Heart left ventricle (tissue), 16 donors: ENCODE data around the gene XAGE2. TPM values are rescaled to one million over a fixed set of nuclear protein-coding genes. Genes with fewer than 3 reads are reported as not detected.

Experiments used
- ATAC-seq, 4 donors: fragments of 200-7000 bp; cut with Tn5 transposase; one replicate each; pipeline ENCODE4 v1.9.1; 2020 to 2022; ENCODE audit warnings: moderate library complexity in 4 of 4, mild to moderate bottlenecking in 3 of 4, moderate number of reproducible peaks in 1 of 4
- DNase-seq, 5 donors: peaks; one replicate each; pipeline ENCODE4 v3.0.0-alpha.2; 2020
- H3K27ac ChIP-seq, 12 donors: fragments of 200-600 bp; sonication (generic) in 4 of 12; one replicate each; pipeline versions ENCODE4 v1.5.0 to v1.8.0; 2016 to 2022; ENCODE audit warnings: mild to moderate bottlenecking in 2 of 12
- H3K27me3 ChIP-seq, 9 donors: fragments of 200-600 bp; sonication (generic) in 2 of 9; one replicate each; pipeline versions ENCODE4 v1.5.1 to v1.8.0; 2016 to 2022; ENCODE audit warnings: mild to moderate bottlenecking in 3 of 9
- H3K36me3 ChIP-seq, 9 donors: fragments of 200-600 bp; sonication (generic) in 2 of 9; one replicate each; pipeline versions ENCODE4 v1.5.0 to v1.8.0; 2018 to 2022; ENCODE audit warnings: mild to moderate bottlenecking in 2 of 9
- H3K4me1 ChIP-seq, 12 donors: fragments of 200-600 bp; sonication (generic) in 4 of 12; one replicate each; pipeline versions ENCODE4 v1.5.0 to v1.8.0; 2016 to 2022; ENCODE audit warnings: mild to moderate bottlenecking in 3 of 12
- H3K4me3 ChIP-seq, 12 donors: fragments of 200-600 bp; sonication (generic) in 4 of 12; one replicate each; pipeline versions ENCODE4 v1.5.0 to v1.8.0; 2017 to 2022; ENCODE audit warnings: mild to moderate bottlenecking in 9 of 12, moderate library complexity in 4 of 12
- H3K9me3 ChIP-seq, 12 donors: fragments of 200-600 bp; sonication (generic) in 4 of 12; one replicate each; pipeline versions ENCODE4 v1.5.0 to v1.8.0; 2016 to 2022; ENCODE audit warnings: mild to moderate bottlenecking in 1 of 12
- POLR2A ChIP-seq, 2 donors: fragments of 450-650 bp; IDR thresholded peaks; one replicate each; pipeline ENCODE4 v1.6.1; 2017; ENCODE audit warnings: antibody characterized with exemption in 2 of 2, mild to moderate bottlenecking in 2 of 2, moderate library complexity in 2 of 2
- WGBS, 4 donors: extraction: QIAGEN DNeasy Blood & Tissue Kit in 2 of 4; methylation state at CpG; one replicate each; pipeline versions ENCODE4 v1.1.5 to v1.1.7; 2013 to 2018; 5-methylcytosine and 5-hydroxymethylcytosine counted together
- intact Hi-C, 10 donors: fragments of 100-400 bp; cut with DNase I; formaldehyde crosslinking; loops; one replicate each; pipeline versions ENCODE4 v1.11.1 to v1.14.2; 2022
- microRNA-seq, 4 donors: library from miRNA; unstranded; fragments of <30 nt; microRNA quantifications; one replicate each; pipeline versions ENCODE4 to v1.2.0, GENCODE V29; 2017 to 2020
- polyA plus RNA-seq, 2 donors: library from polyadenylated mRNA; stranded (reverse); fragments of 200-250 nt; gene quantifications; one replicate each; pipeline ENCODE4 v1.2.3, GENCODE V29; 2013
- total RNA-seq, 9 donors: library from RNA; depleted of rRNA in 2 of 9; stranded (reverse); fragments of >200 nt in 2 of 9; fragmentation: NEBNext Ultra II Directional in 3 of 9; extraction: Animal tissue kit (Norgen Biotek cat#: 25700) in 3 of 9; gene quantifications; one replicate each; pipeline versions ENCODE4 v1.1.0 to v1.2.4, GENCODE V29; 2016 to 2023
- TF ChIP-seq, protein P1 (sequence below), 12 donors: fragments of 200-600 bp; sonication (generic) in 4 of 12; IDR thresholded peaks; one replicate each; pipeline versions ENCODE4 v1.5.0 to v1.8.0; 2018 to 2022; ENCODE audit warnings: antibody characterized with exemption in 12 of 12, mild to moderate bottlenecking in 5 of 12
- donor health status: ischemic (EF 13 %, LVEDD 7.1; RV severe dilation, severe dysfunction).
- donor health status: healthy with polysubstance abuse.
- donor health status: DM: no; HTN: yes; CAD: no.
- donor health status: DM: no; HTN: no; CAD: no.
- donor health status: ischemic (EF 25% LVEDD 6.9; RV normal size, moderate dysfunction).
- donor health status: ischemic (EF 25% LVEDD 5.7; RV mildly dilated, moderate dysfunction).
- donor health status: healthy.
- donor health status: DM: yes; HTN: yes; CAD: no.
- donor health status: ischemic (EF 35%, LVEDD 5.7; RV mildly dilated, moderate dysfunction).
- donor health status: nonischemic (EF 11% LVEDD 7.7; RV severe dilation, severe dysfunction).
- donor health status: DM: yes; HTN: yes; CAD: no.
- donor health status: PGD.
- donor health status: ischemic (EF 29% LVEDD 5.4; RV normal size, mild dysfunction).
- donor health status: nonischemic (EF 23%, LVEDD 6.1; RV moderate dilation, normal function).

Gene XAGE2
- total and polyA plus RNA-seq, 11 donors = not detected

GRCh38 chrX:52416816-52417215, 48.0 kb downstream of the XAGE2 start:
- TF ChIP-seq POLR2A (IDR thresholded peaks at IDR 0.05) = no peak
- no peak for ATAC-seq
- intact Hi-C loops = no loop called here
- 51 to 77% (median 70%) methylated on average over 3 of the region's 3 CpGs for WGBS, 4 donors
- Histone ChIP-seq H3K4me3 (no peak overlapping the region), H3K27ac (no peak overlapping the region), H3K27me3 (peaks cover 0 to 53% (median 0%) of the 10 kb centered on the region in 9 donors), H3K9me3 (no peaks in the 10 kb centered on the region), H3K36me3 (no peaks in the 10 kb centered on the region), H3K4me1 (no peaks in the 10 kb centered on the region)
- no peak for DNase-seq

DNA sequence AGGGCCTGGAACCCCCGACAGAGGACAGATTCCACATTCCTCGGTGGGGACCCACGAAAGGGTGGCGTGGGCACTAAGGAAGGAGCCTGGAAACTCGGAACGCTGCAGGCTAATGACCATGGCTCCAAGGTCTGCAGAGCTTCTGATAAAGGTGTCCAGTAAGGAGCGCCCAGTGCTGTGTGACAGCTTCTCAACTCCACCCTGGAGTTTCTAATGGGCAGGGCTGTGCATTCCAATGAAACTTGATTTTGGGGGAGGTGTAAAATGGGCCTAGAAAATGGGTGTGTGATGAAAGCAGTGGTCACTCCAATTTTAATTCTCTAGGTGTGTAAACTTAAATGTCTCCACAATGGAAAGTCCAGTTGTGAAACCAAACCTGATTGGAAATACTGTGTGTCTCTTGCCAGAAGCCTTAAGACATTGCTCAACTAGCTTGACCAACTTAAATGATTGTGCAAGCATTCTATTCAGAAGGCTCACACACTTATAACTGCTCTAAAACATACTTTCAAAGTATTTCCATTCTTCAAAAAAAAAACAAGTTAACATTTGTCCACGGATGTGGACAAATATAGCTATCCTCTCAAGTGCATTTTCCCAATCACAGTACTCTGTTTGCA, 52.1 kb downstream of the XAGE2 start:
- H3K27ac ChIP-seq = no peak overlapping the region
- WGBS, 4 donors = 78 to 87% (median 84%) methylated on average over 8 of the region's 8 CpGs
- intact Hi-C loops = no loop called here
- TF ChIP-seq, protein P1, sequence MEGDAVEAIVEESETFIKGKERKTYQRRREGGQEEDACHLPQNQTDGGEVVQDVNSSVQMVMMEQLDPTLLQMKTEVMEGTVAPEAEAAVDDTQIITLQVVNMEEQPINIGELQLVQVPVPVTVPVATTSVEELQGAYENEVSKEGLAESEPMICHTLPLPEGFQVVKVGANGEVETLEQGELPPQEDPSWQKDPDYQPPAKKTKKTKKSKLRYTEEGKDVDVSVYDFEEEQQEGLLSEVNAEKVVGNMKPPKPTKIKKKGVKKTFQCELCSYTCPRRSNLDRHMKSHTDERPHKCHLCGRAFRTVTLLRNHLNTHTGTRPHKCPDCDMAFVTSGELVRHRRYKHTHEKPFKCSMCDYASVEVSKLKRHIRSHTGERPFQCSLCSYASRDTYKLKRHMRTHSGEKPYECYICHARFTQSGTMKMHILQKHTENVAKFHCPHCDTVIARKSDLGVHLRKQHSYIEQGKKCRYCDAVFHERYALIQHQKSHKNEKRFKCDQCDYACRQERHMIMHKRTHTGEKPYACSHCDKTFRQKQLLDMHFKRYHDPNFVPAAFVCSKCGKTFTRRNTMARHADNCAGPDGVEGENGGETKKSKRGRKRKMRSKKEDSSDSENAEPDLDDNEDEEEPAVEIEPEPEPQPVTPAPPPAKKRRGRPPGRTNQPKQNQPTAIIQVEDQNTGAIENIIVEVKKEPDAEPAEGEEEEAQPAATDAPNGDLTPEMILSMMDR (IDR thresholded peaks at IDR 0.05) = no peak
- no peak for TF ChIP-seq POLR2A (IDR thresholded peaks at IDR 0.05)
- no peaks in the 10 kb centered on the region for H3K4me1 ChIP-seq
- no peaks in the 10 kb centered on the region for H3K36me3 ChIP-seq
- DNase-seq (no peak), ATAC-seq (no peak)
- no peak overlapping the region for H3K4me3 ChIP-seq
- H3K27me3 ChIP-seq = peaks cover 0 to 31% (median 0%) of the 10 kb centered on the region in 9 donors
- H3K9me3 ChIP-seq = no peaks in the 10 kb centered on the region

DNA sequence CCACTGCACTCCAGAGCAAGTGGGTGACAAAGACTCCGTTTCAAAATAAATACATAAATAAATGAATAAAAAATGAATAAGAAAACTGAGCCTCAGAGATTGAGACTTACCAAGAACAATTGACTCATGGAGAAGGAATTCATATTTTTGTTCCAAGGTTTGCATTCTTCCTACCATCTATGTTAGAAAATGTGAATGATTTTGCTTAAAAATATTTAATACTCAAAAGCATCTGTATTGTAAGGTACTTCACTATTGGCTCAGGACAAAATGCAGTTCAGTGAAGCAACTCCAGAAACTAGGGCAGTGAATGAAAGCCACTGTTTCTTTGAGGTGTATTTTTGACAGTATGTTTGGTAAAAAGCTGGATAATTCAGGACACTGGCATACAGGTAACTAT, 54.1 kb downstream of the XAGE2 start:
- H3K27ac ChIP-seq = no peak overlapping the region
- no peaks in the 10 kb centered on the region for H3K4me1 ChIP-seq
- H3K36me3 ChIP-seq = no peaks in the 10 kb centered on the region
- peaks cover 0 to 36% (median 0%) of the 10 kb centered on the region in 9 donors for H3K27me3 ChIP-seq
- ATAC-seq (no peak), DNase-seq (no peak)
- no peaks in the 10 kb centered on the region for H3K9me3 ChIP-seq
- 48 to 73% (median 68%) methylated on average over 1 of the region's 1 CpG for WGBS, 4 donors
- intact Hi-C loops = no loop called here
- TF ChIP-seq, protein P1 (IDR thresholded peaks at IDR 0.05) = no peak
- TF ChIP-seq POLR2A (IDR thresholded peaks at IDR 0.05) = no peak
- H3K4me3 ChIP-seq = no peak overlapping the region

DNA sequence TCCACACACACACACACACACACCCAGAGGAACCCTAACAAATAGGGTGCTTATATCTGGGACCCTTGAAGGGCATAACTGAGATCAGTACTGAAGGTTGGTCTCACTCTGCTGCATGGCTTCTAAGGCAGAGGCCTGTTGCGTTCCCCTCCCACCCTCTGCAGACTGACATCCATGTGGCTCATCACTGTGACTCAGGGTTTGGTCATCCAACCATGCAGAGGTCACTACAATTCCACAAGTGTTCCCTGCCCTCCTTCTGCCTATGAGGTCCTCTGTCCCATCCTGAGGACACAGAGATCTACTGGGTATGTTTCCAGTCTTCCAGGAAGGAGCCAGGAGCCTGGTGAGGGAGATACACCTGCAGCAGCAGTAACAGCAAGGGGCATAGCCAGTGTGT, 55.8 kb downstream of the XAGE2 start:
- Histone ChIP-seq H3K4me1 (no peaks in the 10 kb centered on the region), H3K27me3 (peaks cover 0 to 30% (median 0%) of the 10 kb centered on the region in 9 donors), H3K9me3 (no peaks in the 10 kb centered on the region), H3K36me3 (no peaks in the 10 kb centered on the region), H3K27ac (no peak overlapping the region), H3K4me3 (no peak overlapping the region)
- DNase-seq (no peak), ATAC-seq (no peak)
- intact Hi-C loops = no loop called here
- 82 to 95% (median 90%) methylated on average over 1 of the region's 1 CpG for WGBS, 4 donors
- TF ChIP-seq, protein P1 (IDR thresholded peaks at IDR 0.05) = no peak
- TF ChIP-seq POLR2A (IDR thresholded peaks at IDR 0.05) = no peak

Small RNA genes lying within 50 kb of the gene (microRNA-seq; reads per million reads assigned to microRNA genes)
- 0 reads per million in 4 donors for gene MIR8088

Other genes with a start within 250 kb of the XAGE2 start
- gene MAGED4, start 184.1 kb upstream of the XAGE2 start, total RNA-seq = 1 to 10 TPM in 3 of 9 donors, under 1 TPM in 4, not detected in 2; 0.12 to 1.3 (median 0.63) TPM
- gene MAGED4, start 184.1 kb upstream of the XAGE2 start, polyA plus RNA-seq = 1 to 10 TPM in 1 of 2 donors, under 1 TPM in 1; 0.11 to 1.5 TPM
- gene XAGE1A, start 126.8 kb downstream of the XAGE2 start, total RNA-seq = not detected
- gene XAGE1A, start 126.8 kb downstream of the XAGE2 start, polyA plus RNA-seq = not detected
- not detected for gene XAGE1B, start 148.0 kb downstream of the XAGE2 start, total RNA-seq
- not detected for gene XAGE1B, start 148.0 kb downstream of the XAGE2 start, polyA plus RNA-seq